ENCODE measurements around the gene CPLANE2.

GRCh38 chr1:16207318-16208269, 29.4 kb downstream of the CPLANE2 start:
- TF ChIP-seq POLR2A (IDR thresholded peaks at IDR 0.05), result no peak
- no peak for TF ChIP-seq CTCF (IDR thresholded peaks at IDR 0.05)
- TF ChIP-seq POLR2AphosphoS5 (IDR thresholded peaks at IDR 0.05), result no peak
- no peak for TF ChIP-seq EP300 (IDR thresholded peaks at IDR 0.05)

Data from sigmoid colon (tissue), 4 donors.